Epithelial cell of proximal tubule (primary cell): ENCODE results near the gene PDCD5. TPM values are rescaled to one million over a fixed set of nuclear protein-coding genes. Genes with fewer than 3 reads are reported as not detected.

ENCODE experiments used
- DNase-seq: peaks from one replicate; pipeline ENCODE4 v3.0.0-alpha.2; 2011; ENCODE audit warnings: low read depth
- H3K4me3 ChIP-seq: 2 replicates; pipeline ENCODE4 v1.5.1; 2011; ENCODE audit warnings: low read depth, mild to moderate bottlenecking, low read length
- total RNA-seq: library from RNA; depleted of rRNA; stranded (reverse); fragments of >200 nt; gene quantifications from 2 replicates; pipeline ENCODE4 v1.2.3, GENCODE V29; 2015
- TF ChIP-seq, protein P1 (sequence below): conservative IDR thresholded peaks from 2 replicates; pipeline ENCODE4 v1.5.1; 2012; ENCODE audit warnings: low read depth, mild to moderate bottlenecking, low read length

The PDCD5 gene
- total RNA-seq, 1 donor from 2014 or later, result 315 TPM

GRCh38 chr19:32543115-32543900, 37.7 kb upstream of the PDCD5 start:
- TF ChIP-seq, protein P1, sequence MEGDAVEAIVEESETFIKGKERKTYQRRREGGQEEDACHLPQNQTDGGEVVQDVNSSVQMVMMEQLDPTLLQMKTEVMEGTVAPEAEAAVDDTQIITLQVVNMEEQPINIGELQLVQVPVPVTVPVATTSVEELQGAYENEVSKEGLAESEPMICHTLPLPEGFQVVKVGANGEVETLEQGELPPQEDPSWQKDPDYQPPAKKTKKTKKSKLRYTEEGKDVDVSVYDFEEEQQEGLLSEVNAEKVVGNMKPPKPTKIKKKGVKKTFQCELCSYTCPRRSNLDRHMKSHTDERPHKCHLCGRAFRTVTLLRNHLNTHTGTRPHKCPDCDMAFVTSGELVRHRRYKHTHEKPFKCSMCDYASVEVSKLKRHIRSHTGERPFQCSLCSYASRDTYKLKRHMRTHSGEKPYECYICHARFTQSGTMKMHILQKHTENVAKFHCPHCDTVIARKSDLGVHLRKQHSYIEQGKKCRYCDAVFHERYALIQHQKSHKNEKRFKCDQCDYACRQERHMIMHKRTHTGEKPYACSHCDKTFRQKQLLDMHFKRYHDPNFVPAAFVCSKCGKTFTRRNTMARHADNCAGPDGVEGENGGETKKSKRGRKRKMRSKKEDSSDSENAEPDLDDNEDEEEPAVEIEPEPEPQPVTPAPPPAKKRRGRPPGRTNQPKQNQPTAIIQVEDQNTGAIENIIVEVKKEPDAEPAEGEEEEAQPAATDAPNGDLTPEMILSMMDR, result no peak
- DNase-seq, result no peak
- no peak overlapping the region for H3K4me3 ChIP-seq

GRCh38 chr19:32544917-32545316, 36.1 kb upstream of the PDCD5 start:
- no peak overlapping the region for H3K4me3 ChIP-seq
- TF ChIP-seq, protein P1, result no peak
- no peak for DNase-seq

- no peak for DNase-seq
- no peak overlapping the region for H3K4me3 ChIP-seq
- TF ChIP-seq, protein P1, result no peak
Observed at GRCh38 chr19:32550666-32551065, 30.3 kb upstream of the PDCD5 start.

- TF ChIP-seq, protein P1, result no peak
- DNase-seq, result no peak
- H3K4me3 ChIP-seq, result no peak overlapping the region
Observed at GRCh38 chr19:32555786-32556185, 25.2 kb upstream of the PDCD5 start.

- DNase-seq, result no peak
- TF ChIP-seq, protein P1, result no peak
- no peak overlapping the region for H3K4me3 ChIP-seq
Observed at GRCh38 chr19:32558607-32559228, 22.3 kb upstream of the PDCD5 start.

GRCh38 chr19:32563761-32564160, 17.2 kb upstream of the PDCD5 start:
- DNase-seq, result no peak
- no peak overlapping the region for H3K4me3 ChIP-seq
- TF ChIP-seq, protein P1, result no peak
